ENCODE results near the gene SMURF2. TPM values are rescaled to one million over a fixed set of nuclear protein-coding genes. Genes with fewer than 3 reads are reported as not detected.

SMURF2 gene
- 22.7 and 27.4 TPM in 2 replicates for total RNA-seq

GRCh38 chr17:64661976-64662773, at the start of gene SMURF2:
Gene SMURF2 (minus strand): TSS chr17:64662307. CDS start chr17:64661880, 427 bp downstream.

GRCh38 chr17:64506576-64507412, 155.3 kb downstream of the SMURF2 start, which contains the start of gene CEP95:
Gene CEP95 (plus strand): TSS chr17:64506977. CDS start chr17:64507098, 121 bp downstream.

GRCh38 chr17:64506201-64506575, 155.9 kb downstream of the SMURF2 start, which contains the start of gene DDX5:
Gene DDX5 (minus strand): TSS chr17:64506289. CDS start chr17:64506119, 170 bp downstream.

GRCh38 chr17:64496786-64497564, 165.1 kb downstream of the SMURF2 start, which contains the start of gene POLG2:
Gene POLG2 (minus strand): TSS chr17:64497054. CDS start chr17:64496968, 86 bp downstream.

Other genes with a start within 250 kb of the SMURF2 start
- gene MILR1, start 213.2 kb downstream of the SMURF2 start, total RNA-seq, result not detected in 2 replicates
- gene POLG2, start 165.3 kb downstream of the SMURF2 start, total RNA-seq, result 2.6 and 3.2 TPM in 2 replicates
- gene DDX5, start 156.0 kb downstream of the SMURF2 start, total RNA-seq, result 230 and 316 TPM in 2 replicates
- 11.4 and 14.8 TPM in 2 replicates for gene CEP95, start 155.3 kb downstream of the SMURF2 start, total RNA-seq

Measured in mesangial cell (primary cell).